ENCODE data around the gene ANKS1A.

DNA sequence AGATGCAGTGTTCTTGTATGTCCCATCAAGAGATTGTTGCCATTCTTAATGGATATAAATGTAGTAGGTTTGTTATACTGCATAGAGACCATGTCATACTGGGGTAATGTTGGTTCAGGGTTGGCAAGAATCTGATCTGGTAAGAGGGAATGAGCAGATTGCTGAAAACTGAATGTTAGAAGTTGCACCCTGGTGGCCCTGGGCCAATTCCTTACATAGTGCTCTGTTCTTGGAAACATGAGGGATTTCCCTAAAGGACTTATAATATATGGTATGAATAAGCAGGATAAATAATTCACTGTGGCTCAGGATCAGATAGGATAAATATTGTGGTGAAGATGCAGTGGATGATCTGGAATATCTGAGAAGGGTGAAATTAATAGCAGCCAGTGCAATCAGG is 70.2 kb downstream of the ANKS1A start:
- TF ChIP-seq, protein P1, sequence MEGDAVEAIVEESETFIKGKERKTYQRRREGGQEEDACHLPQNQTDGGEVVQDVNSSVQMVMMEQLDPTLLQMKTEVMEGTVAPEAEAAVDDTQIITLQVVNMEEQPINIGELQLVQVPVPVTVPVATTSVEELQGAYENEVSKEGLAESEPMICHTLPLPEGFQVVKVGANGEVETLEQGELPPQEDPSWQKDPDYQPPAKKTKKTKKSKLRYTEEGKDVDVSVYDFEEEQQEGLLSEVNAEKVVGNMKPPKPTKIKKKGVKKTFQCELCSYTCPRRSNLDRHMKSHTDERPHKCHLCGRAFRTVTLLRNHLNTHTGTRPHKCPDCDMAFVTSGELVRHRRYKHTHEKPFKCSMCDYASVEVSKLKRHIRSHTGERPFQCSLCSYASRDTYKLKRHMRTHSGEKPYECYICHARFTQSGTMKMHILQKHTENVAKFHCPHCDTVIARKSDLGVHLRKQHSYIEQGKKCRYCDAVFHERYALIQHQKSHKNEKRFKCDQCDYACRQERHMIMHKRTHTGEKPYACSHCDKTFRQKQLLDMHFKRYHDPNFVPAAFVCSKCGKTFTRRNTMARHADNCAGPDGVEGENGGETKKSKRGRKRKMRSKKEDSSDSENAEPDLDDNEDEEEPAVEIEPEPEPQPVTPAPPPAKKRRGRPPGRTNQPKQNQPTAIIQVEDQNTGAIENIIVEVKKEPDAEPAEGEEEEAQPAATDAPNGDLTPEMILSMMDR (tag by site-specific recombination; IDR thresholded peaks at IDR 0.05): no peak
- TF ChIP-seq TCF7L2 (IDR thresholded peaks at IDR 0.05; ENCODE audit: borderline replicate concordance, low read depth, low read length): no peak
- TF ChIP-seq ZNF121 (tag by site-specific recombination; IDR thresholded peaks at IDR 0.05): no peak
- TF ChIP-seq, protein P2, sequence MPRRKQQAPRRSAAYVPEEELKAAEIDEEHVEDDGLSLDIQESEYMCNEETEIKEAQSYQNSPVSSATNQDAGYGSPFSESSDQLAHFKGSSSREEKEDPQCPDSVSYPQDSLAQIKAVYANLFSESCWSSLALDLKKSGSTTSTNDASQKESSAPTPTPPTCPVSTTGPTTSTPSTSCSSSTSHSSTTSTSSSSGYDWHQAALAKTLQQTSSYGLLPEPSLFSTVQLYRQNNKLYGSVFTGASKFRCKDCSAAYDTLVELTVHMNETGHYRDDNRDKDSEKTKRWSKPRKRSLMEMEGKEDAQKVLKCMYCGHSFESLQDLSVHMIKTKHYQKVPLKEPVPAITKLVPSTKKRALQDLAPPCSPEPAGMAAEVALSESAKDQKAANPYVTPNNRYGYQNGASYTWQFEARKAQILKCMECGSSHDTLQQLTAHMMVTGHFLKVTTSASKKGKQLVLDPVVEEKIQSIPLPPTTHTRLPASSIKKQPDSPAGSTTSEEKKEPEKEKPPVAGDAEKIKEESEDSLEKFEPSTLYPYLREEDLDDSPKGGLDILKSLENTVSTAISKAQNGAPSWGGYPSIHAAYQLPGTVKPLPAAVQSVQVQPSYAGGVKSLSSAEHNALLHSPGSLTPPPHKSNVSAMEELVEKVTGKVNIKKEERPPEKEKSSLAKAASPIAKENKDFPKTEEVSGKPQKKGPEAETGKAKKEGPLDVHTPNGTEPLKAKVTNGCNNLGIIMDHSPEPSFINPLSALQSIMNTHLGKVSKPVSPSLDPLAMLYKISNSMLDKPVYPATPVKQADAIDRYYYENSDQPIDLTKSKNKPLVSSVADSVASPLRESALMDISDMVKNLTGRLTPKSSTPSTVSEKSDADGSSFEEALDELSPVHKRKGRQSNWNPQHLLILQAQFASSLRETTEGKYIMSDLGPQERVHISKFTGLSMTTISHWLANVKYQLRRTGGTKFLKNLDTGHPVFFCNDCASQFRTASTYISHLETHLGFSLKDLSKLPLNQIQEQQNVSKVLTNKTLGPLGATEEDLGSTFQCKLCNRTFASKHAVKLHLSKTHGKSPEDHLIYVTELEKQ (tag by site-specific recombination; IDR thresholded peaks at IDR 0.05; ENCODE audit: borderline replicate concordance): no peak
- TF ChIP-seq KLF1 (tag by site-specific recombination; IDR thresholded peaks at IDR 0.05): no peak

Data from HEK293 (cell line).